T-helper 1 cell treated with Interleukin-12 subunit alpha and Interleukin-12 subunit beta and Interleukin-4 antibody, amounts not matched to agents 30 ng/mL and 1 ng/mL, for 36 hours (primary cell): ENCODE results near the gene ANO2. TPM values are rescaled to one million over a fixed set of nuclear protein-coding genes. Genes with fewer than 3 reads are reported as not detected.

Experiments
- intact Hi-C: fragments of 100-400 bp; cut with micrococcal nuclease; formaldehyde crosslinking; loops from one replicate; pipeline ENCODE4 v1.15.1; 2024
- total RNA-seq: library from RNA; stranded (reverse); gene quantifications from 2 replicates; pipeline ENCODE4 v1.2.3, GENCODE V29; 2022

ANO2 gene
- not detected in 2 replicates for total RNA-seq

DNA sequence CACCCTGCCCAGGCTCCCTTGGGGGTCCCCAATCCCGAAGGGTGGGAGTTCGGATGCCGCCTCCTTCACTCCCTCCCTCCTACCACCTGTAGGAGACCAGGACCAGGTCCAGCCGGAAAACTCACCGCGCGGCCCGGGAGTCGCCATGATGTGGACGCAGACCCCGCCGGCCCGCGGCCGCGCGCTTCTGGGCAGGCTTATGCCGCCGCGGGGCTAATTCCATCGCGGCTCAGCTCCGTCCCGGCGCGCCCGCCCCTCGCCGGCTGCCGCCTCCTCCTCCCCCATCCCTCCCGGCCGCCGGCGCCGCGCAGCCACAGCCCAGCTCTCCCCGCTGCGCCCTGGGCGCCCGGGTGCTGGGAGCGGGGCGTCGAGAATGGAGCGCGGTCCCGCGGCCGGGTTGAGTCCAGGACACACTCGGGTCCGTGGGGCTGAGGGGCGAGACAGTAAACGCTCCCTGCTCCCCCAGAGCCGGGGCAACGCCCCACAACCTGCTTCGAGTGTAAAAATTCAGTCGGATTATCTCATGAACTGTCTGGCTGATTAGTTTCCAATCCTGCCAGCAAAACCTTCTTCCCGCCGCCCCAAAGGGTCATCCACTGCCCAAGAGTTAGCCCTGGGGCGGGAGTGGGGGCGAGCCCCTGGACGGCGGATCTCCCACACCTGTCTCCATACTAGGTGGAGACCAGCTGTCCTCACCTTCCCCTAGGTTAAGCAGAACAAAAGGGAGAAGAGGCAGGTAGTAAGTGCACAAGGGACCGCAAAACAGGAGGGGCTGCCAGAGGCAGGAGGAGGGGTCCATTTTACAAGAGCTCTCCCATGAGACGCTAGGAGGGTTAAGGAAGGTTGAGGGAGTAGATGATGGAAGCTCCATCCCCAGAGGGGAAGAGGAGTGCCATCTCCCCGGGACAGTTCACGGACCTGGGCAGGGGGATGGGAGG lies at the start of gene ANO2:
Gene ANO2 (minus strand): TSS at position 189 of the 938 bp plus-strand sequence. CDS start 42 bp downstream, at position 147.
- intact Hi-C loops: no loop called here

DNA sequence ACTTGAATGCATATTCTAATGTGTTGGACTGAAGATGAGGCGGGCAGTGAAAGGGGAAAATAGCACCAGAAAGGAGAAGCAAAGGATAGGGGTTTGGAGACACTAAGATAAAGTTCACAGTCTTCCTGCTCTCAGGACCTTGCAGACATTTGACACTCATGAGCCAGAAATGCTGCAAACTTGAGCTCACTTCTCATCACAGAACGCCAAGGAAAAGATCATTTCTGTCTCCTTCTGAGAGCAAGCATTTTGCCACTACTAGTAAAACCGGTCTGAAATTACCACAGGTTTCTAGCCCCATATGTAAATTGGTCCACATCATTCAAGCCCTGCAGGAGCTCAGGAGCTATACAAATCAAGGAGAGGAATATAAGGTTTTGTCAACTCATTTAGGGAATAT lies 44.6 kb upstream of the ANO2 start:
- intact Hi-C loops: no loop called here

DNA sequence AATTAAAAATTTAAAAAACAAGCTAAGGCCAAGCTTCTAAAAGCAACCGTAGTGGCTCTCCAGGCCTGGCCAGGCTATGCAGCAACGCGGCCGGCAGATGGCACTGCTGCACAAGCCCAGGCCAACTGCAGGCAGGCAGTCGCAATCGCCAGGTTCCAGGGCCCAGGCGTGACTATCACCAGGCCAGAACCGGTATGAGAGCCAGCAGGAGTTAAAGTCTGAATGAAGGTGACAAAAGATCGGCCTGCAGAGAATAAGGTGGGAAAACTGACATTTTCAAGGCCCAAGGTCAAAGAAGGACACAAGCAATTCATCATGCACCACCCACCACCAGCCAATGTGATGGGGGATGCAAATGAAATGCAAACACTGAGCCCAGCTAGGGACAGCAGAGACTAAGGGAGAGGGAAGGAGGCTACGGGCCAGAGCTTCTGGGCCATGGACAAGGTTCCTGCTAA lies 43.6 kb upstream of the ANO2 start:
- intact Hi-C loops: loop anchor here (1.0 kb wide), 2 partner anchors 52 to 297 kb away; no protein-coding TSS in a partner anchor

DNA sequence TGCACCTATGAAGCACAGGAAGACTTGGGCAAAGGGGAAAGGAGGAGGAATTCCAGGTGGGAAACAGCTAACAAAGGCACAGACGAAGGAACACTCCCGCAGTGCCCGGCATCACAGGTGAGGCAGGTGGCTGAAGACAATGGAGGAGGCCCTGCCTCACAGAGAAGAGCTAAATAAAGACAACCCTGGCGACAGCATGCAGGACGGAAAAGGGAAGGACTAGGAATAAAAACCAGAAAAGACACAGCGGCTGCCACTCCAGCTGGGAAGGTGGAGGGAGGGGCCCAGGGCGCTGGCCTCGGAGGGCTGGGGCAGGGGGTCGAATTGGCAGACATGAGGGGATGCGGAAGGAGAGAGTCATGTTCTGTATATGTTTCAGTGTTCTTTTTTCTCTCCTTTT lies 43.0 kb upstream of the ANO2 start:
- intact Hi-C loops: loop anchor here (1.0 kb wide), 2 partner anchors 52 to 297 kb away; no protein-coding TSS in a partner anchor

DNA sequence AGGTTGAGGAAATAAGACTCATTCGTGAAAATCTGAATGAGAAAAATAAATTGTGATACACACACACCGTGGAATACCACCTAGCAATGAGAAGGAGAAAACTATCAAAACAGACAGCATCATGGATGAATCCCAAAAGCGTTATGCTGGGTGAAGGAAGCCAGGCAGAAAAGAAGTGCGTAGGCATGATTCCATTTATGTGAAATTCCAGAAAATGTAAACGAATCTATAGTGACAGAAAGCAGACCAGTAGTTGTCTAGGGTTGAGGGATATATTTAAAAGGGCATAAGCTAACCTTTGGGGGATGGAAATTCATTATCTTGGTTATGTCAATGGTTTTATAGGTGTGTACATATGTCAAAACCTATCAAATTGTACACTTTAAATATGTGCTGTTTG lies 42.5 kb upstream of the ANO2 start:
- intact Hi-C loops: no loop called here

DNA sequence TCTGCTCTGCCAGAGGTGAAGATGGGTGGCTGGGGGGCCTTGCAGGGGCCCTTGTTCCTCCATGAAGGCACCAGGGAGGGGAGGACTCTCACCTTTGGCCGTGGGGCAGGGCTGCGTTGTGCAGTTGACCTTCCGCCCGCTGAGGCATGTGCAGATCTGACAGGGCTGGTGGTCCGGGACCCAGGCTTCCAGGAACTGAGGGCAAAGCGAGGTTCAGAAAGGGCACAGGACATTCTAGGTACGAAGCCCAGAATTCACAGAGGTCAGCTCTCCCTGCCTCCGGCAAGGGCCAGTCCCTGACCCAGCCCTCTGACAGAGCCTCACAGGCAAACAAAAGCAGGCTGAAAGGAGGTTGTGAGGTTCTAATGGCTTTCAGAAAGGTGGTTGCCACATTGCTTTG lies 40.4 kb upstream of the ANO2 start:
- intact Hi-C loops: no loop called here

DNA sequence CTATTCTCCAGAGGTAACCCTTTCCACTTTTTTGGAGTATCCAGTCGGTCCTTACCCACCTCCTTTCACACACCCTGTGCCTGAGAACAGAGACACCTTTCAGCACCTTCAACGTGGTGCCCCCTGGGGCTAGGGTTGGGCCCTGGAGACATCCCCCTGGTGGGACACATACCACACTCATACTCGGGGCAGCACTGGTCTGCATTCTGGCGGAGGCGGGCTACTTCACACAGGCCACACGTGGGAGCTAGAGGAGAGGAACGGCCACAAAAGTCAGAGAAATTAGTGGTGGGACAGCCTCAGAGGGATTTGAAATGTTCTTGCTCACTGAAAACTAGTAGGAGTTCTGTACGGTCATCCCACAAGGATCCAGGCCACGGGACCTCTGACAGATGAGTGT lies 39.8 kb upstream of the ANO2 start:
- intact Hi-C loops: no loop called here

DNA sequence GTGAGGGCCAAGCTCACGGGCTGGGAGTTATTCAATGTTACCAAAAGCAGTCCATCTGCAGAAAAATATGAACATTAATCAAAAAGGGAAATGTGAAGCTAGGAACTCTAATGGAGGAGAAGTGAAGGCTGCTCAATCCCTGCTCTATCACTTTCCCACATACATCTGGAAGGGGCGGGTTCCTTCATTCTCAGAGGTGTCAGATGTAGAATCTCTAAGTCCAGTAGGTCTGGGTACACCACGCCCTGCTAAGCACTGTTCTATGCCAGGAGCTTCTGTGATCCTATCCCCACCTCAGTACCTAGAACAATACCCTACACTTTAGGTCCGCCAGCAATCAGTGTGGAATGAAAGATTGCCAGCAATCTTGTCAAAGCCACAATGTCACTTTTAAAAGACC lies 37.0 kb upstream of the ANO2 start:
- intact Hi-C loops: no loop called here

DNA sequence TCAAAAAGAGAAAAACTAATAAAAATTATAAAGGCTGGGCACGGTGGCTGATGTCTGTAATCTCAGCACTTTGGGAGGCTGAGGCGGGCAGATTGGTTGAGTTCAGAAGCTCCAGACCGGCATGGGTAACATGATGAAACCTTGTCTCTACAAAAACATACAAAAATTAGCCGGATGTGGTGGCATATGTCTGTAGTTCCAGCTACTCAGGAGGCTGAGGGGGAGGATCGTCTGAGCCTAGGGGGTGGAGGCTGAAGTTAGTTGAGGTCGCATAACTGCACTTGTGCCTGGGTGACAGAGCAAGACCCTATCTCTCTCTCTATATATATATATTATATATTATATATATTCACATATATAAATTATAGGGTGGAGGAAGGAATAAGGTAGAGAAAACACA lies 32.5 kb upstream of the ANO2 start:
- intact Hi-C loops: no loop called here

DNA sequence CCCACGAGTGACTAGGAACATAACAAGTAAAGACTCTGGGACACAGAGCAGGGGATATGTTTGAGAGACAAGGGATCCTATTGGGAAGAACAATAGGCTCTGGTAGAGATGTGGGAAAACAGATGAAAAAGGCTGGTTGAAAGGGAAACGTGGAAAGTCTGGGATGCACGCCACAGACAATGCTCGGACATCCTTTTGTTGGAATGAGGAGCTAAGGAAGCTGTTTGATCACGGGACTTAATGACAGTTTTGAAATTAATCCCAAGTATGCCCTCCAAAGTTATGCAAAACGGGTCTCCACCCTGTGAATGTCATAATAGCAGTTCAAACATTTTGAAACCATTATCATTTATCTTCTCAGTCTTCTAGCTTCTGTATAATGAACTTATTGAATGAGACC lies 31.7 kb upstream of the ANO2 start:
- intact Hi-C loops: no loop called here

DNA sequence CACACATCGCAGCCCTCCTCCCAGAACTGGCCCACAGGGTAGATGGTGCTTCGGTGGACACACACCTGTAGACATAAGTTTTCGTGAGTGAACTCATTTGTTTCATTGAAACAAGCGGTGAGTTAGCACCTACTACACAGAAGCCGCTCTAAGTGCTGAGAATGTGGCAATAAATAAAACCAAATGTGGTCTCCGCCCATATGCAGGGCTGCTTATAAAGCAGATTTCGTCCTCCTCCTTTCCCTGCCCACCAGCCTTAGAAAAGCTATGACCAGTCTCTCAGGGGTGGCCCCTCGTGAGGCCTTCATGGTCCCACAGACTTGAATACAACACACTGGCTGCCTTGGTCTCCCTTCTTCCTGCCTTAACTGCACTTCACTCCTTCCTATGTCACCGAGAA lies 31.1 kb upstream of the ANO2 start:
- intact Hi-C loops: no loop called here

DNA sequence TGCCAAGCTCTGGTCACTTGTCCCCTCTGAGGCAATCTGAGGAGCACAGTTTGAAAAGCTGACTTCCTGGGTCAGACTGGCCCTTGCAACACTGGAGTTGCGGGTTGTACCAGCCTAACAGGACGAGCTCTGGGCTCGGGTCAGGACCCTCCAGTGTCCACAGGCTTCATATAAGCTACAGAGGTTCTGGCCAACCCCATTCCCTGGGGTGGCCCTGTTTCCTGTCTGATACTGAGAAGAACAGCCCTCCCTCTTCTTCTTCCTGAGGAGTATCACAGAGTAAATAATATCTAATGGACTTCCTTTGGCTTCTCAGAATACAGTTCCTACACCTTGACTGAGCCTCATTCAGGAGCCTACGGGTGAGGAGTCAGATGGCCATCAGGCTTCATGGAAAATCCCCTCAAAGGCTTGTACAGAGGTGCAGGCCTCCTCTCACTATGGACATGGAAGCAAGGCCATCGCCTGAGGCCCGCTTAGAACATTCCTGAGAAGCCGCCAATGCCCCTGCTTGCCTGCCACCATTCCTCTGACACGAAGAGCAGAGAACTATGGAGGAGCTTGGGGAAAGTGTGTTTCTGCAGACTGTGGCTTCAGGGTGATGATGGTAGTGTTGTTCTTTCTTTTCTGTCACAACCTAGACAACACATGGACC lies 28.5 kb upstream of the ANO2 start:
- intact Hi-C loops: no loop called here

DNA sequence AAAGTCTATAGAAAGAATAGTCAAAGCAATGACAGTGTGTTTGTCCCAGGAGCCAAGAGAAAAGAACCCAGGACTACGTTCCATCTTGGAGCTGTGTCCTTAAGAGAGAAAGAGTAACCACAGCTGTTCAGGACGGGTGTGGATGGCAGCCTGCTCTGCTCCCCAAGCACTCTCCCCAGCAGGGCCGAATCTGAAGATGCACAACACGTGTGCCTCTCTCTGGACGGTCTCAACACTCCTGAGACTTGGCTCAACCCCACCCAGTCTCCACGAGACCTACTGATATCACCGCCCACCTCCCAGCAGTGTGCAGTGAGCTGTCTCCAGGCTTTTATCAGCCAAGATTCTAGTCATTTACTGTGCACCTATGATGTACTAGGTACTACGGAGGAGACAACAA lies 27.3 kb upstream of the ANO2 start:
- intact Hi-C loops: no loop called here

DNA sequence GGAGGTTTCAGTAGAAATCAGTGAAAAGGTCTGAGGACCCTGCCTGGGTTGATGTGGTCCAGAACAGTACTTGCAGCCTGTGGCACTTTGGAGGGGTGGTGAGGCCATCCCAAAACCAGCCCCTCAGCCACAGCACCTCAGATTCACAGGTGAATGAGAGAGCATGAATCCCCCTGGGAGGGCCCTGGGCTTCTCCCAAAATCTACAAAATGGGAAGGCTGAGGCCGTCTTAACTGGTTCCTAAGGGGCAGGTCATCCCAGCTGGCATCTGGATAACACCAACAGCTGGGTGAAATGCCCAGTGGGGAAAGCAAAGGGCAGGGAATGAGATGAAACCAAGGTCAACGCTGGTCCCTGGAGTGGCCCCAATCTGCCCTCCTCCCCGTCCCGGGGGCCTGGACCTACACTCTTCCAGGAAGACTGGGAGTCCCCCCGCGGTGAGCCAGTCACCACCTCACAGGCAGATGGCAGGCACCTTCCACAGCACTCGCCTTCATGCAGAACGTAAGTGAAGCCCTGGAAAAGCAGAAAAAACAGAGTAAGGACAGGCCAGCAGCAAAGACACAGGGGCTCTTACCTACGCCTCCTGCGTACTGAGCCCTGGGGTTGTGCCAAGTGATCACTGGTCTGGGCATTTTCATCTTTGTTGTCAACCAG lies 26.3 kb upstream of the ANO2 start:
- intact Hi-C loops: no loop called here

DNA sequence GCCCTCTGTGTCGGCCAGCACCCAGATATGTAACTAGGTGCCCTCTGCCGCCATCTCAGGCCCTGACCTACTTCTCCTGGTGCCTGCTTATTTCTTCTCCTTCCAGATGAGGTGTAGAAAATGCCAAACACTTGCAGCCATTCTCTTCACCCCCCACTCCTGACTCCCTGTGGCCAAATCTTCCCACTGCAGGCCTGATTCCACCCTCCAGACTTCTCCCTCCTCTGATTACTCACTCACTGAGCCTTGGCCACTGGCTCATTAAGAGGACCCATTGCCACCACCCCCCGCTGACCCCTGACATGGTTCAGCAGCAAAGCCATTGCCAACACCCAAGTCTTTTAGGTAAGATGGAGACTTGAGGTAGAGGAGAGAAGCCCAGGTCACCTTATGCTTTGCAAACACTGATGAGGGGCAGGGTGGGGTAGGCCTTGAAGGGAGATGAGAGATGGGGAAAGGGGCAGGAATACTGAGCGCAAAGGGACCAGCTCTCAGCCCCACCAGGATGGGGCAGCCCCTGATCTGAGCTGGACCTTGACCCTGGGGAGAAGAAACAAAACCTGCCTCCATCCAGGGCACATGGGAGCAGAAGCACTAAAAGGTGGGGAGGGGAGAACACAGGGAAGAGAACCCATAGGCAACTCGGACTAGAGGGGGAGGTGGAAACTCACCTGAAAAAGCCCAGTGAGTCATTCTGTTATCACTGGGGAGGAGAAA lies 25.1 kb upstream of the ANO2 start:
- intact Hi-C loops: no loop called here

DNA sequence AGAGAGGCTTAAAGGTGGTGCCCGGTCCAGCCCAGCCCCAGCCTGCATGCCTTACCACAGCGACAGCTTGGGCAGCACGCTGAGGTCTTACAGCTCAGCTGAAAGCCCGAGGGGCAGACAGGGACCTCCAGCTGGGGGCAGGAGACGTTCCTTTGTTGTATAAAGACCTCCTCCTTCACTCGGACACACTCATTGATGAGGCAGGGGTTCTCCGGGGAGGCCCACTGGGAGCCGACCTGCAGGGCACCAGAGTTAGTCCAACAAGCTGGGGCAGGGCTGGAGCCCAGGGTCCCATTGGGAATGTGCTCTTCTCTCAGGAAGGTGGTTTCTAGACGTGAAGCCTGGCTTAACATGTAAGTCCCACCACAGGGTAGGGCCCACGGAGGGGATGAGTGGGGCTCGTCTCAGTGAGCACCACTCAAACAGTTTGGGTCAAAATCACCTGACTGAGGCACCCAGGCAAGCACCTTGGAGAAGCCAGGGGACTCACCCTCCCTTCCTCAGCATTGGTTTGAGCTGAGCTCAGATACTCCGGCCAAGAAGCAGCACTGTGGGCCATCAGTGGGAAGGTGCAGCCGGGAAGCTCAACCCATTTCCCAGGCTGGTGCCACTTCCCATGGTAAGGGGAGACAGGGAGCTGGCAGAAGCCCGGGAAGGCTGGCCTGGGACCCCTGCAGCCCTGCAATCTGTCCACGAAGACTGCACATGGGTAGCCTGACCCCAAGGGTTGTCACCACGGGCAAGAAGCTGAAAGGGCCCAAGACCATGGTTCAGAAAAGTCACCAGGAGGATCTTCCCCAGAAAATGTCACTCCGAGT lies 24.3 kb upstream of the ANO2 start:
- intact Hi-C loops: no loop called here

DNA sequence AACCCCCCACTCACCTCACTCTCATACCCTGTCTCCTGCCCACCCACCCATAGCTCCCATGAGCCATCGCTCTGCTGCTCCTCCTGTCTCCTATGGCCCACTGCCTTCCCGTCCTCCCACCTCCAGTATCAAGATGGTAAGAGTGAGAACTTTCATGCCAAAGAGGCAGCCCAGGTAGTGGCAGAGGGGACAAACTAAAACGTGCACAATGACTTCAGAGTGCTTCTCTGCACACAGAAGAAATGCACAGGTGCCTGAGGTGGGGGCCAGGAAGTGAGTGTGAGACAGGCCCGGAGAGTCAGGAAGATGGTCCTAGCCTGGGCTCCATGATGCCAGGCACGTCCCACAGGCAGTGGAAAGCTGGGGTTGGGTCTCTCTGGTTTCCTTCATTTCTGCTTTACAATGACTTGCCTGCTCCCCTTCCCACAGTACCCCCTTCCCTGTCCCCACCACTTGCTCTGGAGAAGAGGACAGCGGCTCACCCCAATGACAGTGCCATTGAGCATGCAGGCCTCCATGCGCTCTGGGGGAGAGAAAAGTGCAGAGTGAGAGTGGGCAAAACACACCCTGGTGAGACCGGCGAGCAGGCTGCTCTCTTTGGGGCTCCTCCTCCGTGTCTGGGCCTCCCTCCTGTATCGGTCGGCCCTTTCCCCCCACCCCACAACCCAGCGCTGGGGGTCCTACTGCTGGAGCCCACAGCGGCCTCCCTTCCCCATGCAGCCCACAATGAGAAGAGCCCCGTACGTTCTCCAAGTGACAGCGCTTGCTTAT lies 22.8 kb upstream of the ANO2 start:
- intact Hi-C loops: no loop called here

DNA sequence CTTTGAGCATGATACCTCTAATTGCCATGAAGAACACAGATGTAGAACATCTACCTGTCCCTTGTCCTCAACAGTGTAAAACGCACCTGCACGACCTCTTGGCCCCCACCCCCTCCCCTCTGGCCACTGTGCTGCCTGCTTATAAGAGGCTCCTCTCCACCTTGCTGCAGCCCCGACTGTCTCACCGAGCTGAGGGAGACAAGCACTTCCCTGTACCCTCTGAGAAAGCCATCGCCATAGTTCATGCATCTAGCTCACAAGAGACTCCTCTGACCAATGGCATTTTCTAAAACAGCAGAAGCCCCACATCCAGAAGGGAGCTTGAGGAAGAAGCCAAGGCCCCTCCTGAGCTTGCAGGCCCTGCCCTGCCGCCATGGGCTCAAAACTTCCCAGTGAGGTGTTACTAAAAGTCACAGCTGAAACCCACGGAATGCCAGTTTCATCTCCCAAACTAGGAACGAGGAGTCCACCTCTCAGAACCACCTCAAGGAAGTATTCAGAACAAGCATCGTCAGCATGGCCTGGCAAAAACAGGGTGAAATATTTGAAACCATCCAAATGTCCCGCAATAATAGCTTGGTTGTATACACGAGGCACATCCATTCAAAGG lies 21.5 kb upstream of the ANO2 start:
- intact Hi-C loops: loop anchor here (1.0 kb wide), 1 partner anchor 74 kb away; no protein-coding TSS in a partner anchor

DNA sequence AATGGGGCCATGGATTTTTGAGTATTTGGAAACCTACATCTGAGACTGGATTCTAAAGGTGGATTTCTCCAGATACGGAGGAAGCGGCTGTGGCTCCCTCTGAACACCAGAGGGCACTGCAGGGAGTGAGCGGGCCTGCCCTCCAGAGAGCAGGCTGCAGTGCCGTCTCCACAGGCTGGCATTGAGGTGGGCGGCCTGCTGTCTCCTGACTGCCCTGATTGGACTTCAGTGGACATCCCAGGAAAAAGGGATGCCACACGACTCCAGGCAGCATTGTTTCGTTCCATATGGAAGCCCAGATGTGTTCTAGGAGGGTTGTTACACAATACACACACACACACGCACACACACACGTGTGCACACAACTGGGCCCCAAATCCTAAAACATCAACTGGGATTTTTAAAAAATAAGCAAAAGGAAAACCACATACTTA lies 20.9 kb upstream of the ANO2 start:
- intact Hi-C loops: loop anchor here (1.0 kb wide), 1 partner anchor 74 kb away; no protein-coding TSS in a partner anchor
